A549 (cell line): ENCODE measurements around the gene STRA8. TPM values are rescaled to one million over a fixed set of nuclear protein-coding genes. Genes with fewer than 3 reads are reported as not detected.

Experiments
- ATAC-seq, 2 experiments: fragments of 200-7000 bp in 1 of 2; fragments of >200 bp in 1 of 2; cut with Nextera tagmentation in 1 of 2; cut with Tn5 transposase in 1 of 2; 3 replicates each; pipeline versions ENCODE4 v1.8.0 to v1.9.1; 2018 to 2020; ENCODE audit warnings: mild to moderate bottlenecking in 1 of 2, moderate library complexity in 1 of 2
- CTCF ChIA-PET: fragments of 300-600 bp; sonication (Branson Sonifier 250); formaldehyde crosslinking; extraction: SDS; loops from one replicate; lab custom pipeline; 2021; ENCODE audit warnings: antibody characterized with exemption, inconsistent platforms; lab: Yijun Ruan, JAX
- POLR2A ChIA-PET: fragments of 350-600 bp; formaldehyde crosslinking; extraction: SDS; loops from one replicate; lab custom pipeline; 2021; ENCODE audit warnings: antibody characterized with exemption, inconsistent platforms; lab: Yijun Ruan, JAX
- DNase-seq, 2 experiments: peaks; one replicate each; pipeline versions ENCODE4 v3.0.0 to v3.0.0-alpha.2; 2011 to 2016; ENCODE audit warnings: low read depth in 1 of 2, low spot score in 1 of 2
- FAIRE-seq: peaks from 2 replicates; lab custom pipeline; 2011; peaks lifted over from hg19 to GRCh38; lab: Jason Lieb, UNC
- H3K27ac ChIP-seq, 2 experiments: fragments of >200 bp; sonication (Bioruptor Twin); formaldehyde crosslinking; 3 replicates each; pipeline ENCODE4 v1.5.1; 2016 to 2017
- H3K4me1 ChIP-seq: fragments of >200 bp; sonication (Bioruptor Twin); formaldehyde crosslinking; 3 replicates; pipeline ENCODE4 v1.6.1; 2016
- H3K4me2 ChIP-seq: fragments of >200 bp; sonication (Bioruptor Twin); formaldehyde crosslinking; 3 replicates; pipeline ENCODE4 v1.6.1; 2016
- H3K4me3 ChIP-seq: fragments of >200 bp; sonication (Bioruptor Twin); formaldehyde crosslinking; 3 replicates; pipeline ENCODE4 v1.5.1; 2016
- H3K9me3 ChIP-seq: fragments of >200 bp; sonication (Bioruptor Twin); formaldehyde crosslinking; 3 replicates; pipeline ENCODE4 v1.6.1; 2016
- CBX2 ChIP-seq: fragments of 200-600 bp; sonication (generic); IDR thresholded peaks from 2 replicates; pipeline ENCODE4 v1.6.1; 2016; ENCODE audit warnings: low read depth, mild to moderate bottlenecking, borderline replicate concordance
- CHD4 ChIP-seq: fragments of 200-600 bp; sonication (generic); IDR thresholded peaks from 2 replicates; pipeline ENCODE4 v1.6.1; 2016; ENCODE audit warnings: antibody characterized with exemption, mild to moderate bottlenecking, borderline replicate concordance
- CTCF ChIP-seq: fragments of >200 bp; sonication (Bioruptor Twin); formaldehyde crosslinking; IDR thresholded peaks from 3 replicates; pipeline ENCODE4 v1.5.1; 2016
- EHMT2 ChIP-seq: fragments of 200-600 bp; sonication (generic); IDR thresholded peaks from 2 replicates; pipeline ENCODE4 v1.6.1; 2016; ENCODE audit warnings: antibody characterized with exemption, low read depth, mild to moderate bottlenecking, moderate library complexity
- ELK1 ChIP-seq: fragments of 150-350 bp; IDR thresholded peaks from 2 replicates; pipeline ENCODE4 v1.6.1; 2014; ENCODE audit warnings: low read depth, mild to moderate bottlenecking, low read length
- ESRRA ChIP-seq: fragments of 150-350 bp; IDR thresholded peaks from 2 replicates; pipeline ENCODE4 v1.6.1; 2014; ENCODE audit warnings: mild to moderate bottlenecking, low read length, borderline replicate concordance
- FOSB ChIP-seq: fragments of 250-450 bp; sonication (Bioruptor Pico); IDR thresholded peaks from 2 replicates; pipeline ENCODE4 v1.5.0; 2020; ENCODE audit warnings: mild to moderate bottlenecking, moderate library complexity
- FOXS1 ChIP-seq: fragments of 250-450 bp; sonication (Bioruptor Pico); IDR thresholded peaks from 2 replicates; pipeline ENCODE4 v1.5.0; 2020; ENCODE audit warnings: mild to moderate bottlenecking, moderate library complexity
- HDAC2 ChIP-seq: fragments of 200-600 bp; sonication (generic); IDR thresholded peaks from 2 replicates; pipeline ENCODE4 v1.6.1; 2016
- HEYL ChIP-seq: fragments of 250-450 bp; sonication (Bioruptor Pico); IDR thresholded peaks from 2 replicates; pipeline ENCODE4 v1.8.0; 2021; ENCODE audit warnings: mild to moderate bottlenecking, moderate library complexity
- HOXB13 ChIP-seq: fragments of 250-450 bp; sonication (Bioruptor Pico); IDR thresholded peaks from 2 replicates; pipeline ENCODE4 v1.5.0; 2020; ENCODE audit warnings: low read depth, mild to moderate bottlenecking, moderate library complexity
- HOXB5 ChIP-seq: fragments of 250-450 bp; sonication (Bioruptor Pico); IDR thresholded peaks from 2 replicates; pipeline ENCODE4 v1.5.0; 2020; ENCODE audit warnings: mild to moderate bottlenecking, moderate library complexity
- JUNB ChIP-seq: fragments of >200 bp; sonication (Bioruptor Twin); formaldehyde crosslinking; IDR thresholded peaks from 2 replicates; pipeline ENCODE4 v1.6.1; 2016
- MAFK ChIP-seq: fragments of 450-650 bp; IDR thresholded peaks from 2 replicates; pipeline ENCODE4 v1.6.1; 2014; ENCODE audit not compliant: partially characterized antibody
- NFE2L2 ChIP-seq: fragments of 150-350 bp; conservative IDR thresholded peaks from 2 replicates; pipeline ENCODE4 v1.6.1; 2014; ENCODE audit warnings: low read length
- NR3C1 ChIP-seq: fragments of >200 bp; sonication (Bioruptor Twin); formaldehyde crosslinking; IDR thresholded peaks from 3 replicates; pipeline ENCODE4 v1.6.1; 2017
- POLR2A ChIP-seq: IDR thresholded peaks from 2 replicates; pipeline ENCODE4 v1.6.1; 2012; ENCODE audit warnings: mild to moderate bottlenecking, low read length
- POLR2AphosphoS2 ChIP-seq: conservative IDR thresholded peaks from 2 replicates; pipeline ENCODE4 v1.6.1; 2012; ENCODE audit warnings: low read length, improper control_type of control experiment, inconsistent platforms
- RAD21 ChIP-seq, 2 experiments: fragments of >200 bp in 1 of 2; sonication (Bioruptor Twin) in 1 of 2; formaldehyde crosslinking in 1 of 2; IDR thresholded peaks in 1 of 2; conservative IDR thresholded peaks in 1 of 2; 2 replicates in 1 of 2; 3 replicates in 1 of 2; pipeline ENCODE4 v1.6.1; 2012 to 2018; ENCODE audit warnings: inconsistent platforms in 1 of 2
- RARB ChIP-seq: fragments of 250-450 bp; sonication (Bioruptor Pico); IDR thresholded peaks from 2 replicates; pipeline ENCODE4 v1.8.0; 2021; ENCODE audit warnings: mild to moderate bottlenecking, moderate library complexity
- RFX5 ChIP-seq: fragments of 450-650 bp; IDR thresholded peaks from 2 replicates; pipeline ENCODE4 v1.7.1; 2014; ENCODE audit warnings: antibody characterized with exemption, mild to moderate bottlenecking, moderate library complexity
- RNF2 ChIP-seq: fragments of 200-600 bp; sonication (generic); IDR thresholded peaks from 2 replicates; pipeline ENCODE4 v1.6.1; 2016; ENCODE audit warnings: low read depth, mild to moderate bottlenecking, antibody characterized with exemption, moderate library complexity, borderline replicate concordance
- SMC3 ChIP-seq: fragments of >200 bp; sonication (Bioruptor Twin); formaldehyde crosslinking; IDR thresholded peaks from 3 replicates; pipeline ENCODE4 v1.6.1; 2018; ENCODE audit warnings: inconsistent platforms
- TFCP2L1 ChIP-seq: fragments of 250-450 bp; sonication (Bioruptor Pico); IDR thresholded peaks from 2 replicates; pipeline ENCODE4 v1.5.0; 2021; ENCODE audit warnings: mild to moderate bottlenecking
- ZC3H11A ChIP-seq: fragments of 450-650 bp; IDR thresholded peaks from 2 replicates; pipeline ENCODE4 v1.6.1; 2014; ENCODE audit warnings: antibody characterized with exemption, mild to moderate bottlenecking
- ZSCAN20 ChIP-seq: fragments of 250-450 bp; sonication (Bioruptor Pico); IDR thresholded peaks from 2 replicates; pipeline ENCODE4 v1.8.0; 2022; ENCODE audit warnings: mild to moderate bottlenecking, moderate library complexity
- WGBS: methylation state at CpG from one replicate; pipeline ENCODE4 v1.1.6; 2017; ENCODE audit errors: missing lambda C conversion rate; 5-methylcytosine and 5-hydroxymethylcytosine counted together
- polyA plus RNA-seq, 4 experiments: library from polyadenylated mRNA; depleted of rRNA in 3 of 4; stranded (reverse); fragments of >200 nt; fragmentation: RNase III in 1 of 4; extraction: RNeasy Plus Mini Kit Qiagen cat#74134 plus additional on column Dnase treatment in 1 of 4; gene quantifications; 2 replicates in 3 of 4; 3 replicates in 1 of 4; pipeline ENCODE4 v1.2.3, GENCODE V29; 2011 to 2017
- TF ChIP-seq, protein P1 (sequence below): IDR thresholded peaks from 2 replicates; pipeline ENCODE4 v1.6.1; 2012
- TF ChIP-seq, protein P2 (sequence below): fragments of 250-450 bp; sonication (Bioruptor Pico); IDR thresholded peaks from 2 replicates; pipeline ENCODE4 v1.5.0; 2021; ENCODE audit warnings: mild to moderate bottlenecking, moderate library complexity, borderline replicate concordance
- TF ChIP-seq, protein P3 (sequence below): IDR thresholded peaks from 2 replicates; pipeline ENCODE4 v1.6.1; 2012; ENCODE audit warnings: low read depth, borderline replicate concordance
- TF ChIP-seq, protein P4 (sequence below): fragments of >200 bp; sonication (Bioruptor Twin); formaldehyde crosslinking; IDR thresholded peaks from 2 replicates; pipeline ENCODE4 v1.6.1; 2016

The STRA8 gene
- polyA plus RNA-seq, 2 of the 4 experiments (the other 2 are of a cell fraction) = not detected

DNA sequence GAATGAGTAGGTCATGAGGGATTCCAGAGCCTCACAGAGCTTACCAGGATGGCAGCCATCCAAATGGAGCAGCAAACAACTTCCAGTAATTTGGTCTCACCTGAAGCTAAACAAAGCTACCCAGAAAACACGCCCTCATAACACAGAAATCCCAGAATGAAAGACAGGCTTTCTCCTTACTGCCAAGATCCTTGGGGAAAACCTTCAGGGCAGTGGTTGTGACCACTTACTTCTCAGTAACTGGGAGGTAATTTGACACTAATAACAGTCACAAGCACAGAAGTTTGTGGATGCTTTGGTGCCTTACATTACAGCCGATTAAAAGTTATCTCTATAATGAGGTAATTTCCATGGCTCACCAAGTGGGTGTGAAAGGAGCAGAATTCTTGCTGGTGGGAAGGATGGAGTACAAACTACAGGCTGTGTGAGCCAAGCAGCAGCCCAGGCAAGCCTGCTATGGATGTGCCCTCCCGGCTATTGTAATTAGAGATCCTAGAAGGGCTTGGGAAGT is 32.8 kb upstream of the STRA8 start:
- TF ChIP-seq MAFK (no peak), POLR2AphosphoS2 (no peak), HDAC2 (no peak), JUNB (no peak), ELK1 (no peak), RARB (CRISPR knock-in tag) (no peak), POLR2A (no peak), FOSB (CRISPR knock-in tag) (no peak), ZSCAN20 (CRISPR knock-in tag) (no peak), CBX2 (no peak), CHD4 (no peak), HEYL (CRISPR knock-in tag) (no peak), ZC3H11A (no peak), EHMT2 (no peak)
- TF ChIP-seq, protein P1, sequence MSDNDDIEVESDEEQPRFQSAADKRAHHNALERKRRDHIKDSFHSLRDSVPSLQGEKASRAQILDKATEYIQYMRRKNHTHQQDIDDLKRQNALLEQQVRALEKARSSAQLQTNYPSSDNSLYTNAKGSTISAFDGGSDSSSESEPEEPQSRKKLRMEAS = no peak
- TF ChIP-seq, all 56 proteins: peak for 0
- no peak for ATAC-seq

DNA sequence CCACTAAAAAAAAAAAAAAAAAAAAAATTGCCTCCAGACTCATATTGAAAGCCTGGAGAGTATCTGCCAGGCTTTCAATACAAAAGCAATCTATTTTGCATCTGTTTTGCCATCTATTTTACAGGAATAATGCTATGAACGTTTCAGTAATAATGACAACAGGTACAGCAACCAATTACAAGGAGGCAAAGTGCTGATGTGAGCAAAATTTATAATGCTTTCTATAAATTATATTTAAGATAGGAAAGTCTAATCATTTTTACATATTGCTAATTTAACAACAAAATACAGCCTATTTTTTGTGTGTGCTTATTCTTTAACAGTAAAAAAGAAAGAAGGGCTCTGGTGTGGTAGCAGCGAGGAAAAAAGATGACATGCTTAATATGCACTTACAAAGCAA is 32.3 kb upstream of the STRA8 start:
- ChIA-PET POLR2A (interaction anchor here (1.1 kb wide), 1 partner anchor 10 kb away, joined by 3 read pairs; the partner anchor contains the start of gene WDR91), CTCF (no interaction called here)
- Histone ChIP-seq H3K9me3 (no peaks in the 10 kb centered on the region), H3K4me3 (no peak overlapping the region), H3K27ac (no peak overlapping the region), H3K4me1 (no peaks in the 10 kb centered on the region), H3K4me2 (no peak overlapping the region)
- FAIRE-seq (no peak), DNase-seq (no peak), ATAC-seq (no peak)
- peak; percentile 77 for TF ChIP-seq MAFK
- TF ChIP-seq HOXB5 (CRISPR knock-in tag) = no peak
- 47% methylated on average over 2 of the region's 2 CpGs for WGBS

More for the DNA sequence above, 32.8 kb upstream of the STRA8 start:
- no peak for FAIRE-seq
- H3K4me3 ChIP-seq = no peak overlapping the region
- POLR2A ChIA-PET = no interaction called here
- DNase-seq = no peak
- no peaks in the 10 kb centered on the region for H3K4me1 ChIP-seq
- CTCF ChIA-PET = interaction anchor here (0.9 kb wide), 1 partner anchor 29 kb away, joined by 3 read pairs; no protein-coding TSS in a partner anchor
- no peaks in the 10 kb centered on the region for H3K9me3 ChIP-seq
- H3K27ac ChIP-seq = no peak overlapping the region
- WGBS = 91% methylated on average over 3 of the region's 3 CpGs
- H3K4me2 ChIP-seq = no peak overlapping the region

DNA sequence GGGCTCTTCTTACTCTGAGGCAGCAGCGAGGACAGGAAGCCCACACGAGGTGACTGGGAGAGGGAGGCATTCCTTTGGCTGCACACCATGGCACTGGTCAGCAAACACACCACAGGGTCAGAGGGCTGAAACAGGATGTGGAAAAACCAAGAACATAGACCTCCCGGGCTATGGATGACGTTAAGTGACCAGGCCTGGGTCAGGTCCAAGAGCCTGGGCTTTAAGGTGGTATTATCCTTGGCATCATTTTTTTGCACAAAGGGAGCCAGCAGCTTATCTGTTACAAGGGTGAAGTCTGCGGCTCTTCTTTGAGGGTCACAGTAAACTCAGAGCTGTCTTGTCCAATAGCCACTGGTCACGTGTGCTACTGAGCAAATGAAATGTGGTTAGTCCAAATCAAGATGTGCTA is 29.3 kb upstream of the STRA8 start:
- DNase-seq = no peak
- Histone ChIP-seq H3K4me2 (no peak overlapping the region), H3K4me3 (no peak overlapping the region), H3K4me1 (0 out of 3 replicates have a peak, but pooled peaks cover 6% of the 10 kb centered on the region), H3K27ac (no peak overlapping the region), H3K9me3 (no peaks in the 10 kb centered on the region)
- ChIA-PET CTCF (interaction anchor here (0.8 kb wide), 1 partner anchor 692 kb away, joined by 6 read pairs; no protein-coding TSS in a partner anchor), POLR2A (interaction anchor here (0.6 kb wide), 1 partner anchor 10 kb away, joined by 4 read pairs; no protein-coding TSS in a partner anchor)
- FAIRE-seq = no peak
- TF ChIP-seq FOXS1 (CRISPR knock-in tag) (no peak), HEYL (CRISPR knock-in tag) (no peak), NFE2L2 (no peak), SMC3 (no peak), ESRRA (no peak), TFCP2L1 (CRISPR knock-in tag) (no peak), CTCF (no peak), HOXB13 (CRISPR knock-in tag) (no peak), RNF2 (no peak), RFX5 (no peak), POLR2A (no peak), MAFK (no peak), RAD21 (conservative IDR thresholded peaks at IDR 0.05 in 1 of 2, IDR thresholded peaks at IDR 0.05 in 1 of 2) (no peak), NR3C1 (no peak)
- TF ChIP-seq, protein P2, sequence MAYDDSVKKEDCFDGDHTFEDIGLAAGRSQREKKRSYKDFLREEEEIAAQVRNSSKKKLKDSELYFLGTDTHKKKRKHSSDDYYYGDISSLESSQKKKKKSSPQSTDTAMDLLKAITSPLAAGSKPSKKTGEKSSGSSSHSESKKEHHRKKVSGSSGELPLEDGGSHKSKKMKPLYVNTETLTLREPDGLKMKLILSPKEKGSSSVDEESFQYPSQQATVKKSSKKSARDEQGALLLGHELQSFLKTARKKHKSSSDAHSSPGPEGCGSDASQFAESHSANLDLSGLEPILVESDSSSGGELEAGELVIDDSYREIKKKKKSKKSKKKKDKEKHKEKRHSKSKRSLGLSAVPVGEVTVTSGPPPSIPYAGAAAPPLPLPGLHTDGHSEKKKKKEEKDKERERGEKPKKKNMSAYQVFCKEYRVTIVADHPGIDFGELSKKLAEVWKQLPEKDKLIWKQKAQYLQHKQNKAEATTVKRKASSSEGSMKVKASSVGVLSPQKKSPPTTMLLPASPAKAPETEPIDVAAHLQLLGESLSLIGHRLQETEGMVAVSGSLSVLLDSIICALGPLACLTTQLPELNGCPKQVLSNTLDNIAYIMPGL = no peak
- TF ChIP-seq, protein P3, sequence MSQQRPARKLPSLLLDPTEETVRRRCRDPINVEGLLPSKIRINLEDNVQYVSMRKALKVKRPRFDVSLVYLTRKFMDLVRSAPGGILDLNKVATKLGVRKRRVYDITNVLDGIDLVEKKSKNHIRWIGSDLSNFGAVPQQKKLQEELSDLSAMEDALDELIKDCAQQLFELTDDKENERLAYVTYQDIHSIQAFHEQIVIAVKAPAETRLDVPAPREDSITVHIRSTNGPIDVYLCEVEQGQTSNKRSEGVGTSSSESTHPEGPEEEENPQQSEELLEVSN = no peak
- TF ChIP-seq, protein P4, sequence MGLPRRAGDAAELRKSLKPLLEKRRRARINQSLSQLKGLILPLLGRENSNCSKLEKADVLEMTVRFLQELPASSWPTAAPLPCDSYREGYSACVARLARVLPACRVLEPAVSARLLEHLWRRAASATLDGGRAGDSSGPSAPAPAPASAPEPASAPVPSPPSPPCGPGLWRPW = no peak
- ATAC-seq = no peak
- 91% methylated on average over 6 of the region's 6 CpGs for WGBS
